GM12878 (cell line): ENCODE data around the gene TOPORS. TPM values are rescaled to one million over a fixed set of nuclear protein-coding genes. Genes with fewer than 3 reads are reported as not detected.

Experiments used
- ATAC-seq: fragments of 200-7000 bp; cut with Tn5 transposase; 3 replicates; pipeline ENCODE4 v1.9.1; 2020; ENCODE audit warnings: mild to moderate bottlenecking, moderate library complexity
- BruUV-seq: library from RNA; stranded (reverse); fragments of 400-500 nt; replicated peaks from 2 replicates; lab custom pipeline; 2021; lab: Mats Ljungman, UMichigan
- CTCF ChIA-PET: fragments of 300-600 bp; sonication (Branson Sonifier 250); formaldehyde crosslinking; extraction: SDS; loops from one replicate; lab custom pipeline; 2021; ENCODE audit warnings: inconsistent platforms; lab: Yijun Ruan, JAX
- POLR2A ChIA-PET: fragments of 350-600 bp; formaldehyde crosslinking; extraction: SDS; loops from one replicate; lab custom pipeline; 2021; ENCODE audit warnings: inconsistent platforms; lab: Charles Lee
- RAD21 ChIA-PET: fragments of 300-600 bp; sonication (Branson Sonifier 250); formaldehyde crosslinking; loops from one replicate; lab custom pipeline; 2023; ENCODE audit warnings: antibody characterized with exemption; ENCODE audit not compliant: unreplicated experiment; lab: Charles Lee
- SMC1A ChIA-PET: fragments of 300-600 bp; sonication (Branson Sonifier 250); formaldehyde crosslinking; loops from one replicate; lab custom pipeline; 2023; ENCODE audit not compliant: unreplicated experiment, uncharacterized antibody; lab: Charles Lee
- DNase-seq: peaks from one replicate; pipeline ENCODE4 v3.0.0-alpha.2; 2011; ENCODE audit warnings: low read depth, low spot score
- FAIRE-seq: peaks from 3 replicates; lab custom pipeline; 2011; peaks lifted over from hg19 to GRCh38; lab: Jason Lieb, UNC
- H2AFZ ChIP-seq: 2 replicates; pipeline ENCODE4 v1.6.0; 2011; ENCODE audit warnings: low read depth, low read length, control low read depth; ENCODE audit not compliant: control insufficient read depth
- H3K27ac ChIP-seq: 2 replicates; pipeline ENCODE4 v1.5.1; 2011; ENCODE audit warnings: control low read depth; ENCODE audit not compliant: control insufficient read depth, insufficient read depth
- H3K27me3 ChIP-seq, 2 experiments: replicated peaks in 1 of 2; 2 replicates each; pipeline versions ENCODE4 v1.6.0 to v1.6.1; 2011; ENCODE audit warnings: low read length in 1 of 2; ENCODE audit not compliant: control insufficient read depth in 2 of 2, insufficient read depth in 2 of 2
- H3K36me3 ChIP-seq, 2 experiments: 2 replicates each; pipeline ENCODE4 v1.5.1; 2011; ENCODE audit warnings: low read length in 1 of 2; ENCODE audit not compliant: control insufficient read depth in 2 of 2, insufficient read depth in 2 of 2
- H3K4me1 ChIP-seq: 2 replicates; pipeline ENCODE4 v1.6.1; 2011; ENCODE audit warnings: mild to moderate bottlenecking, low read length, moderate library complexity, mixed read lengths; ENCODE audit not compliant: control insufficient read depth, insufficient read depth
- H3K4me2 ChIP-seq: 2 replicates; pipeline ENCODE4 v1.6.0; 2011; ENCODE audit warnings: control low read depth; ENCODE audit not compliant: control insufficient read depth, insufficient read depth
- H3K4me3 ChIP-seq: fragments of 200-600 bp; sonication (generic); 2 replicates; pipeline ENCODE4 v1.5.1; 2016
- H3K79me2 ChIP-seq: 2 replicates; pipeline ENCODE4 v1.6.0; 2011; ENCODE audit warnings: low read length; ENCODE audit not compliant: control insufficient read depth, insufficient read depth
- H3K9ac ChIP-seq: 2 replicates; pipeline ENCODE4 v1.8.0; 2011; ENCODE audit warnings: low read length, control low read depth, mixed read lengths; ENCODE audit not compliant: control insufficient read depth, insufficient read depth
- H3K9me3 ChIP-seq: replicated peaks from 3 replicates; pipeline ENCODE4 v1.5.1; 2011; ENCODE audit warnings: mild to moderate bottlenecking, low read length; ENCODE audit not compliant: control insufficient read depth, insufficient read depth
- H4K20me1 ChIP-seq: 2 replicates; pipeline ENCODE4 v1.6.0; 2011; ENCODE audit not compliant: control insufficient read depth, insufficient read depth
- BRCA1 ChIP-seq: IDR thresholded peaks from 2 replicates; pipeline ENCODE4 v1.6.1; 2011; ENCODE audit warnings: low read depth, low read length, improper control_type of control experiment
- CBX5 ChIP-seq: sonication (generic); IDR thresholded peaks from 2 replicates; pipeline ENCODE4 v1.6.1; 2016; ENCODE audit warnings: low read depth, moderate library complexity, mild to moderate bottlenecking, inconsistent platforms
- CEBPB ChIP-seq, 2 experiments: fragments of 150-350 bp in 1 of 2; IDR thresholded peaks; 2 replicates each; pipeline ENCODE4 v1.6.1; 2012 to 2014; ENCODE audit warnings: low read depth in 2 of 2, low read length in 2 of 2, borderline replicate concordance in 1 of 2, inconsistent platforms in 1 of 2
- EGR1 ChIP-seq, 2 experiments: IDR thresholded peaks; 1 replicate in 1 of 2; 2 replicates in 1 of 2; pipeline ENCODE4 v1.6.1; 2011 to 2012; ENCODE audit warnings: low read depth in 2 of 2, low read length in 2 of 2, borderline replicate concordance in 1 of 2, mild to moderate bottlenecking in 1 of 2, moderate library complexity in 1 of 2
- HCFC1 ChIP-seq: fragments of 150-350 bp; IDR thresholded peaks from 2 replicates; pipeline ENCODE4 v1.6.1; 2014; ENCODE audit warnings: low read length
- NFXL1 ChIP-seq: fragments of 450-650 bp; IDR thresholded peaks from 2 replicates; pipeline ENCODE4 v1.6.1; 2017; ENCODE audit warnings: antibody characterized with exemption, mild to moderate bottlenecking, borderline replicate concordance
- PML ChIP-seq: IDR thresholded peaks from 2 replicates; pipeline ENCODE4 v1.6.1; 2012; ENCODE audit warnings: low read length, inconsistent platforms
- POLR2AphosphoS5 ChIP-seq: IDR thresholded peaks from 2 replicates; pipeline ENCODE4 v1.6.1; 2011; ENCODE audit warnings: mild to moderate bottlenecking, low read length, inconsistent platforms
- RAD21 ChIP-seq: IDR thresholded peaks from 2 replicates; pipeline ENCODE4 v1.6.1; 2011; ENCODE audit warnings: mild to moderate bottlenecking, low read depth, low read length, moderate library complexity; ENCODE audit not compliant: insufficient read depth
- RFX5 ChIP-seq: IDR thresholded peaks from 2 replicates; pipeline ENCODE4 v1.6.1; 2011; ENCODE audit warnings: low read depth, low read length, improper control_type of control experiment
- RUNX3 ChIP-seq: IDR thresholded peaks from 2 replicates; pipeline ENCODE4 v1.6.1; 2012; ENCODE audit warnings: low read length, inconsistent platforms
- SRF ChIP-seq, 2 experiments: IDR thresholded peaks; 2 replicates each; pipeline ENCODE4 v1.6.1; 2011; ENCODE audit warnings: low read depth in 2 of 2, low read length in 2 of 2, mild to moderate bottlenecking in 1 of 2, moderate library complexity in 1 of 2
- ZNF687 ChIP-seq: fragments of 450-650 bp; IDR thresholded peaks from 2 replicates; pipeline ENCODE4 v1.6.1; 2017; ENCODE audit warnings: mild to moderate bottlenecking, moderate library complexity
- WGBS: methylation state at CpG from one replicate; pipeline ENCODE4 v1.1.6; 2016; ENCODE audit warnings: low lambda C conversion rate; ENCODE audit not compliant: insufficient replicate concordance, insufficient coverage; ENCODE audit errors: missing lambda C conversion rate; 5-methylcytosine and 5-hydroxymethylcytosine counted together
- in situ Hi-C: fragments of 300-500 bp; cut with MboI; formaldehyde crosslinking; loops from 9 replicates; pipeline ENCODE4 v1.14.3; 2018; ENCODE audit warnings: mixed read lengths
- intact Hi-C: fragments of 100-400 bp; cut with micrococcal nuclease; formaldehyde crosslinking; loops from one replicate; pipeline ENCODE4 v1.14.2; 2022; ENCODE audit not compliant: unreplicated experiment
- polyA plus RNA-seq, 11 experiments: library from polyadenylated mRNA; depleted of rRNA in 4 of 11; unstranded in 6 of 11; stranded (reverse) in 5 of 11; fragments of >200 nt; fragmentation: Nextera tagmentation in 4 of 11; fragmentation: Illumina TruSeq in 1 of 11; extraction: Ambion mirVana in 4 of 11; extraction: Trizol in 1 of 11; gene quantifications; 1 replicate in 1 of 11; 2 replicates in 10 of 11; pipeline versions ENCODE4 v1.2.1 to v1.2.3, GENCODE V29; 2011 to 2016; ENCODE audit warnings: inconsistent platforms in 2 of 11, missing spikeins in 2 of 11, low read depth in 1 of 11
- total RNA-seq, 4 experiments: library from RNA; depleted of rRNA in 3 of 4; stranded (reverse); fragments of >200 nt in 3 of 4; fragmentation: Illumina TruSeq in 1 of 4; extraction: Trizol in 1 of 4; gene quantifications; 2 replicates each; pipeline versions ENCODE4 v1.2.1 to v1.2.3, GENCODE V29; 2013 to 2021

TOPORS gene
- total and polyA plus RNA-seq, 10 of the 15 experiments (the other 5 are each of a cell fraction or from before 2014, with no cell fraction given): 6.0 to 27.8 (median 14.3) TPM

DNA sequence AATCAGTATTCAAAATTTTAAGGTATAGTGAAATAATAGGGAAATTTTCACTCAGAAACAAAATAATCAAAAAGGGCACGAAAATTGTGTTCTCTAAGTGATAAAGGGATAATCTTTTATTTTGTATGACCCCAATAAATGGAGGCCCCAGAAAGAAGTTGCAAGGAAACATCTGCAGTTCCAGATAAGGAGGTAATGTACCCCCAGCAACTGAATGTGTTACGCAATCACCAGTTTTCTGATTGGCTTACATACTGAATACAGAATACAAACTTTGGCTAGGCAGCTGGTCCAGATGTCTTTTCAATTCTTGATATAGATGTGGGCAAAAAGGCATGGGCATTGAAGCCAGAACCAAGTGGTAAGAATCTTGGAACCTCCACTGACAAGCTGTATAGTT, 1.7 kb upstream of the TOPORS start:
- peaks cover 17% of the 10 kb centered on the region for H3K4me1 ChIP-seq
- no peak for DNase-seq
- intact Hi-C loops: no loop called here
- ATAC-seq: no peak
- 55% methylated on average over 2 of the region's 2 CpGs for WGBS
- no peaks in the 10 kb centered on the region for H3K9me3 ChIP-seq
- SMC1A ChIA-PET: interaction anchor here (1.0 to 2.0 kb wide), 5 partner anchors 18 to 171 kb away, joined by 3 to 11 read pairs (median 5); partner anchors contain the start of gene NDUFB6
- RAD21 ChIA-PET: interaction anchor here (1.2 to 1.5 kb wide), 2 partner anchors 18 to 175 kb away, joined by 6 to 10 read pairs; no protein-coding TSS in a partner anchor
- H3K4me3 ChIP-seq: no peak overlapping the region
- no peak overlapping the region for H3K9ac ChIP-seq
- no peak for FAIRE-seq
- H3K27me3 ChIP-seq: no peaks in the 10 kb centered on the region
- in situ Hi-C loops: no loop called here
- TF ChIP-seq BRCA1 (no peak), CBX5 (no peak), HCFC1 (no peak), EGR1 (IDR thresholded peaks at IDR 0.05; ENCODE audit: borderline replicate concordance in 1 of 2, low read depth in 2 of 2, low read length in 2 of 2) (no peak), NFXL1 (no peak), SRF (IDR thresholded peaks at IDR 0.05; ENCODE audit: low read depth in 2 of 2, low read length in 2 of 2) (no peak), CEBPB (IDR thresholded peaks at IDR 0.05; ENCODE audit: borderline replicate concordance in 1 of 2, low read depth in 2 of 2, low read length in 2 of 2) (peak in 1 of 2 experiments; percentile 71; a peak in 2 of 4 replicates), RAD21 (no peak), POLR2AphosphoS5 (no peak), ZNF687 (no peak), PML (no peak), RFX5 (peak; percentile 44; the same call in 1 of the 2 replicates), RUNX3 (no peak)
- POLR2A ChIA-PET: interaction anchor here (0.7 to 0.9 kb wide), 3 partner anchors 170 to 1107 kb away, joined by 3 read pairs; partner anchors contain the start of gene ACO1
- no TSS peak for BruUV-seq
- CTCF ChIA-PET: interaction anchor here (0.5 to 5.6 kb wide), 4 partner anchors 11 to 175 kb away, joined by 3 to 38 read pairs (median 14); partner anchors contain the start of gene NDUFB6
- 0 out of 4 replicates have a peak, but pooled peaks cover 0 to 3% of the 10 kb centered on the region in 2 experiments for H3K36me3 ChIP-seq
- no peak overlapping the region for H3K4me2 ChIP-seq
- no peak overlapping the region for H3K27ac ChIP-seq
- no peak overlapping the region for H2AFZ ChIP-seq
- peaks cover 38% of the 10 kb centered on the region for H3K79me2 ChIP-seq
- H4K20me1 ChIP-seq: no peaks in the 10 kb centered on the region
